ENCODE data around the gene FREY1. TPM values are rescaled to one million over a fixed set of nuclear protein-coding genes. Genes with fewer than 3 reads are reported as not detected.

The FREY1 gene
- polyA plus RNA-seq, 1 donor (not counting 4 experiments of a cell fraction or from before 2014, with no cell fraction given) = 0.25 TPM

GRCh38 chr11:45859661-45860140, 47.4 kb downstream of the FREY1 start:
- Histone ChIP-seq H3K36me3 (ENCODE audit: control insufficient read depth in 2 of 2, extremely low read depth in 1 of 2, insufficient read depth in 2 of 2, low read length in 2 of 2) (peaks cover 15 to 27% of the 10 kb centered on the region in 2 experiments), H3K4me1 (ENCODE audit: control insufficient read depth, extremely low read depth, insufficient read depth, low read length) (peaks cover 15% of the 10 kb centered on the region)

GRCh38 chr11:45858751-45859398, 48.2 kb downstream of the FREY1 start:
- DNase-seq (ENCODE audit: low read depth, low spot score) = no peak
- Histone ChIP-seq H2AFZ (ENCODE audit: control insufficient read depth, low read length) (no peak overlapping the region), H3K79me2 (ENCODE audit: control insufficient read depth, insufficient read depth, low read length) (peaks cover 1% of the 10 kb centered on the region), H3K36me3 (ENCODE audit: control insufficient read depth in 2 of 2, extremely low read depth in 1 of 2, insufficient read depth in 2 of 2, low read length in 2 of 2) (peaks cover 13 to 27% of the 10 kb centered on the region in 2 experiments), H3K4me1 (ENCODE audit: control insufficient read depth, extremely low read depth, insufficient read depth, low read length) (peaks cover 15% of the 10 kb centered on the region), H3K9me1 (ENCODE audit: control insufficient read depth, extremely low read depth, insufficient read depth, low read length) (peaks cover 3% of the 10 kb centered on the region), H4K20me1 (ENCODE audit: control insufficient read depth, extremely low read depth, insufficient read depth, low read length) (peaks cover 2% of the 10 kb centered on the region), H3K27ac (ENCODE audit: control insufficient read depth, insufficient read depth, low read length) (no peak overlapping the region), H3K27me3 (ENCODE audit: control insufficient read depth, extremely low read depth, insufficient read depth, low read length) (no peaks in the 10 kb centered on the region), H3K4me2 (ENCODE audit: control insufficient read depth, extremely low read depth, insufficient read depth, low read depth, low read length) (no peak overlapping the region), H3K9ac (ENCODE audit: control insufficient read depth, extremely low read depth, insufficient read depth, low read length) (no peak overlapping the region), H3K4me3 (ENCODE audit: control insufficient read depth in 2 of 3, extremely low read depth in 1 of 3, insufficient read depth in 2 of 3, low read depth in 1 of 3, low read length in 3 of 3) (no peak overlapping the region), H3K9me3 (ENCODE audit: control insufficient read depth, low read depth, low read length) (no peaks in the 10 kb centered on the region)
- no peak for TF ChIP-seq EZH2 (IDR thresholded peaks at IDR 0.05; ENCODE audit: low read length)
- TF ChIP-seq CTCF (optimal IDR thresholded peaks at IDR 0.05 in 1 of 3, IDR thresholded peaks at IDR 0.05 in 1 of 3, conservative IDR thresholded peaks at IDR 0.05 in 1 of 3; ENCODE audit: extremely low read depth in 1 of 3, insufficient read depth in 2 of 3, low read length in 3 of 3) = no peak
- dilution Hi-C loops (cut with MboI; ENCODE audit: extremely low pct_ligation_motif_present, low sequenced_read_pairs) = no loop called here
- no peak for FAIRE-seq

More at GRCh38 chr11:45859661-45860140, 47.4 kb downstream of the FREY1 start:
- H2AFZ ChIP-seq (ENCODE audit: control insufficient read depth, low read length) = no peak overlapping the region
- H3K4me2 ChIP-seq (ENCODE audit: control insufficient read depth, extremely low read depth, insufficient read depth, low read depth, low read length) = peak overlapping the region; percentile 44
- peak overlapping the region; percentile 60 for H3K27ac ChIP-seq (ENCODE audit: control insufficient read depth, insufficient read depth, low read length)
- dilution Hi-C loops (cut with MboI; ENCODE audit: extremely low pct_ligation_motif_present, low sequenced_read_pairs) = no loop called here
- FAIRE-seq = peak; percentile 64
- DNase-seq (ENCODE audit: low read depth, low spot score) = peak; percentile 46
- H3K79me2 ChIP-seq (ENCODE audit: control insufficient read depth, insufficient read depth, low read length) = no peaks in the 10 kb centered on the region
- TF ChIP-seq EZH2 (IDR thresholded peaks at IDR 0.05; ENCODE audit: low read length) (no peak), CTCF (optimal IDR thresholded peaks at IDR 0.05 in 1 of 3, IDR thresholded peaks at IDR 0.05 in 1 of 3, conservative IDR thresholded peaks at IDR 0.05 in 1 of 3; ENCODE audit: extremely low read depth in 1 of 3, insufficient read depth in 2 of 3, low read length in 3 of 3) (no peak)
- H3K9me1 ChIP-seq (ENCODE audit: control insufficient read depth, extremely low read depth, insufficient read depth, low read length) = peaks cover 3% of the 10 kb centered on the region
- H3K9ac ChIP-seq (ENCODE audit: control insufficient read depth, extremely low read depth, insufficient read depth, low read length) = peak overlapping the region; percentile 11
- no peaks in the 10 kb centered on the region for H3K9me3 ChIP-seq (ENCODE audit: control insufficient read depth, low read depth, low read length)
- no peak overlapping the region for H3K4me3 ChIP-seq (ENCODE audit: control insufficient read depth in 2 of 3, extremely low read depth in 1 of 3, insufficient read depth in 2 of 3, low read depth in 1 of 3, low read length in 3 of 3)
- H3K27me3 ChIP-seq (ENCODE audit: control insufficient read depth, extremely low read depth, insufficient read depth, low read length) = no peaks in the 10 kb centered on the region
- H4K20me1 ChIP-seq (ENCODE audit: control insufficient read depth, extremely low read depth, insufficient read depth, low read length) = peaks cover 2% of the 10 kb centered on the region
